IPS DF 4.7 (cell line): Measurements from ENCODE around the gene CATSPERD.

Source experiments
- DNase-seq: peaks from one replicate; pipeline ENCODE4 v3.0.0-alpha.2; 2013; ENCODE audit warnings: low spot score; ENCODE audit errors: extremely low read depth

Gene CATSPERD

DNA sequence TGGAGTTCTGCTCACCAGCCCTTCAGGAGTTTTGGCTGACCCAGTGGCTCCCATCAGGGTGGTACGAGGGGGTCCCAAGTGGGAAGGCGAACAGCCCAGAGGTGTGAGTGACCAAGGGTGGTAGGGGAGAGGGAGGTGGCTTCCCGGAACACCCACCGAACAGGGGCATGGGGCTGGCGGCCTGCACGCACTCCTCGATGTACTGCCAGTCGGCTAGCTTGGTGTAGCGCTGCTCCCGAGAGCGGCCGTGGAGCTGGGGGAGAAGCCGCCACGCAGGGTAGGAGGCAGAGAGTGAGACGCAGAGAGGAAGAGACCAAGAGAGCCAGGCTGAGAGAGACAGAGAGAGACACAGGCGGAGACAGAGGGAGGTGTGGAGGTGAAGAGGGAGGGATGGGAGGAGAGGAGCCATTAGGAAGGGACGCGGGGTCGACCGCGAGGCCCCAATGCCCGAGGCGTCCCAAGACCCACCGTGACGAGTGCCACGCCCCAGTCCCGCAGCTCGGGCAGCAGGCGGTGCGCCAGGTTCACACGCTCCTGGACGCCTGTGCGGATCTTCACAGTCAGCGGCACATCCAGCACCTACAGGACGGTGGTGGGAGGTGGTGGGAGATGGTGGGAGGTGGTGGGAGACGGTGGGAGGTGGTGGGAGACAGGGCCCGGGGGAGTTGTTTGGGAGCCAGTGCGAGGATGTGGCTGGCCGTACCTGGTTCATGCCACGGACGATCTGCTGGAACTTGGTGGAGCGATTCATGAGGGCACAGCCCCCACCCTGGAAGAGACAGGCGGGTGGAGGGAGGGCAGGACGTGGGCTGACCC lies 66.4 kb downstream of the CATSPERD start:
- no peak for DNase-seq

- DNase-seq = no peak
Observed at GRCh38 chr19:5787409-5788182, 67.2 kb downstream of the CATSPERD start.

- DNase-seq = no peak
Observed at GRCh38 chr19:5788422-5788821, 68.0 kb downstream of the CATSPERD start.

DNA sequence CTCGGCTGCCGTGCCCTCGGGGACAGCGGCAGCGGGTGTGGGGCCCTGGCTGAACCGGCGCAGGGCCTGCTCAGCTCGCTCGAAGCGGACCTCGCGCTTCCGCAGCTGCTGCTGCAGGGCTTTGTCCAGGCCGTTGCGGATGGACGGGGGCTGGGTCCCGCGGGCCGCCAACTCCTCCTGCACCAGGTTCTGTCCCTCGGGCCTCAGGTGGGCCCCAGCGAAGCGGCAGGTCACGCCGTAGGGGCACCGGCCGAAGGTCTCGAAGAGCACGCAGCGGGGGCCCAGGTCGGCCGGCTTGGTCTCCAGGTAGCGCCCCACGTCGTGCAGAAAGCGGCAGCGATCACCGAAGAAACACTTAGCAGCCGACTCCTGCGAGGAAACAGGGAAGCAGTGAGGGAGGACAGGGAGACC lies 68.9 kb downstream of the CATSPERD start:
- DNase-seq = no peak

- DNase-seq = no peak
Observed at GRCh38 chr19:5789886-5790558, 69.6 kb downstream of the CATSPERD start.

DNA sequence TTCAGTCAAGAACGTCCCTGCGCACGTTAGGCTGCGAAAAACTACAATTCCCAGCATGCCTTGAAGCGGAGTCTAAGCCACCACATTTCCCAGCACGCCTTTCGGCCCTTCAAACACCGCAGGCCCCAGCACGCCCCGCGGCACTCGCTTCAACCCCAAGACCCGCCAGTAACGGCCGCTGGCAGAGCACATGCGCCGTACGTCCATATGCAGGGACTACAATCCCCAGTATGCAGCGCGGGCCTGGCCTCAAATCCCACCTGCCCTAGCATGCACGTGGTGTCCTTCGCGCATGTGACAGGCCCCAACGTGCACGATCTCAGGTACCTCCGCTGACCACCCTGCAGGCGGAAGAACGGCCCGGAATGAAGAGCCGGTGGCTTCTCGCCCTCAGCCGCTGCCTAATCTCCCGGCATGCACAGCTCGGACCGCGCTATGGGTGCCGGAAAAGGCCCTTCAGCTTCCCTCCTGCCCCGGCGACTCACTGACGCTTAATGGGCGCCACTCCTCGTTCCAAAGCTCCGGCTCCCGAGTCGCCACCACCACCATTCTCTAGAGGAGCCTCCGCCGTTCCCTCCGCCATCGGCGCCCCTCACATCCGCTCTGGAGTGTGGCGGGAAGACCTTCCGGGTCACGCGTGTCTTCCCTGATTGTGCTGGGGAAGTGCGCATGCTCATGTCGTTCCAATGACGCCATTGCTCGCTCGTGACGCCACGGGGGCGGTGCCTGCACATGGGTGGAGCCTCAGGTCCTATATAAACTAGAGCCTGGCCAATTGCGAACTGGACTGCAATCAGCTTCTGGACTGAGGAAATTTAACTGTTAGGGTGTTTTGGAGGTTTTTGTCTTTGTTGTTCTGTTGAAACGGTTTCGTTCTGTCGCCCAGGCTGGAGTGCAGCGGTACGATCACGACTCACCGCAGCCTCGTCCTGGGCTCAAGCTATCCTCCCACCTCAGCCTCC lies 70.4 kb downstream of the CATSPERD start, which contains the start of gene DUS3L:
TSS of gene DUS3L (minus strand) at position 605 of the 962 bp plus-strand sequence. CDS start at position 583, 22 bp downstream.
- peak; percentile 94 for DNase-seq

GRCh38 chr19:5792224-5792623 lies 71.8 kb downstream of the CATSPERD start:
- DNase-seq = no peak

DNA sequence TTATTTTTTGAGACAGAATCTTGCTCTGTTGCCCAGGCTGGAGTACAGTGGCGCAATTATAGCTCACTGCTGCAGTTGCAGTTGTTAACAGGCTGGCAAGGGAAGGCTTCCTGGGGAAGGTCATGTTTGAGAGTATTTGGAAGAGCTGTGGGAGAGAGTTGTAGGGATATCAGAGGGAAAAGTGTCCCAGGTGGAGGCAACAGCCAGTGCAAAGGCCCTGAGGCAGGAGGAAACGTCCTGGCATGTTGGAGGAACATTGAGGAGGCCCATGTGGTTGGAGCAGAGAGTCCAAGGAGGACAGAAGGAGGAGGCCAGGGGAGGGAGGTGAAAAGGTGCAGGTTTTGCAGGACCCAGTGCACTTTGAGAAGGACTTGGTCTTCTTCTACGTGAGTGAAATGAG lies 72.8 kb downstream of the CATSPERD start:
- no peak for DNase-seq

DNA sequence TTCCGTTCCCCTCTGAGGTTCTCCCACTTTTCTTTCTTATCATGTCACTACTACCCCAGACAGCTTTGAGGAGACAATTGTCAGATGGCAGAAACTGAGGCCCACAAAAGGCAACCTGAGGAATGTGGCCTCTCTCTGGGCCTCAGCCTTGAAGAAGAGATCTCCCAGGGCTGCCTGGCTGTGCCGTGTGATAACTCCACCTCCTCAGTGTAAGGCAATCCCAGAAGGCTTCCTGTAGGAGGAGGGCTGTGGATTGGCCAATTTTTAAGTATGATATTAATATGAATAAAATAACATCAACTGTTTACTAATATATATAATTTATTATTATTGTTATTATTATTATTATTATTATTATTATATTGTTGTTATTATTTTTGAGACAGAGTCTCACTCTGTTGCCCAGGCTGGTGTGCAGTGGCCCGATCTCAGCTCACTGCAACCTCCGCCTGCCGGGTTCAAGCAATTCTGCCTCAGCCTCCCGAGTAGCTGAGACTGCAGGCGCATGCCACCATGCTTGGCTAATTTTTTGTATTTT lies 75.0 kb downstream of the CATSPERD start:
- no peak for DNase-seq

GRCh38 chr19:5798244-5798643 lies 77.8 kb downstream of the CATSPERD start:
- no peak for DNase-seq

DNA sequence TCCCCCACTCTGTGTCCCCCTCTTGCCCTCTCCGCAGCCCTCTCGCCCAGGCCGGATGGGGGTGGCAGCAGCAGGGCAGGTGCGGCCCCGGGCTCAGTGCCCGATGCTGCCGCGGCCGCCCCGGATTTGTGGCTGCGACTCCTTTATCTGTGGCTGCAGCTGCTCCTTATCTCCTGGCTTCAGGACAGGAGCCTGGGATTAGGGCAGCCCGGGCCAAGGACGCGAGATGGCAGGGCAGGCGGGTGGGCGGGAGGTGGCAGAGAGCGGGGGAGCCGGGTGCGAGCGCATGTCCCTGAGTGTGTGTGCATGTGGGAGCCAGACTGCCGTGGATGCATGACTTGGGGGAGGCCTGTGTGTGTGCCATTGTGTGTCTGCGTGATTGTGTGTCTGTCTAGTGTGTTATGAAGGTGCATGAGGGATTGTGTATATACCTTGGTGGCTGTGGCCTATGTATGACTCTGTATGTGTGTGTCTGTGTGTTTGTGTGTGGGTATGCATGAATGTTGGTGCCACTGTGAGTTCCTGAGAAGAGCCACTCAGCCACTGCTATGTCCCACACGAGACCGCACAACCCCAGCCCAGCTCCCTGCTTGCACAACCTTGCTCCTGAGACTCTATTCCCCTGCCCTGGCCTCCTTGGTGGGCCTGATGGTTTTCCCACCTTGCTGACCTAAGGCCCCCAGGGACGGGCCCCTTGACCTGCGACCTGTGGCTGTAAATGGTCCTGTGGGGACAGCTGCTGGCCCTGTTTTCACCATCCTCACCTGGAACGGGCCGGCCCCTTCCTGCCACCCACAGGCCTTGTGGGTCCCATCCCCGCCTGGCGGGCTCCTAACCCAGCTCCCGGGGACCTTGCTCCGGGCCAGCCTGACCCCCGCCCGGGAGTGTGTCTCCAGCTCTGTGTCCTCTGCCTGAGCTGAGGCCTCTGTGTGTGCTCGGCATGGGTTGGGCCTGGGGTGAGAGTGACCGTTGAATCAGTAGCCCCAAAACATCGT lies 79.1 kb downstream of the CATSPERD start:
- no peak for DNase-seq

DNA sequence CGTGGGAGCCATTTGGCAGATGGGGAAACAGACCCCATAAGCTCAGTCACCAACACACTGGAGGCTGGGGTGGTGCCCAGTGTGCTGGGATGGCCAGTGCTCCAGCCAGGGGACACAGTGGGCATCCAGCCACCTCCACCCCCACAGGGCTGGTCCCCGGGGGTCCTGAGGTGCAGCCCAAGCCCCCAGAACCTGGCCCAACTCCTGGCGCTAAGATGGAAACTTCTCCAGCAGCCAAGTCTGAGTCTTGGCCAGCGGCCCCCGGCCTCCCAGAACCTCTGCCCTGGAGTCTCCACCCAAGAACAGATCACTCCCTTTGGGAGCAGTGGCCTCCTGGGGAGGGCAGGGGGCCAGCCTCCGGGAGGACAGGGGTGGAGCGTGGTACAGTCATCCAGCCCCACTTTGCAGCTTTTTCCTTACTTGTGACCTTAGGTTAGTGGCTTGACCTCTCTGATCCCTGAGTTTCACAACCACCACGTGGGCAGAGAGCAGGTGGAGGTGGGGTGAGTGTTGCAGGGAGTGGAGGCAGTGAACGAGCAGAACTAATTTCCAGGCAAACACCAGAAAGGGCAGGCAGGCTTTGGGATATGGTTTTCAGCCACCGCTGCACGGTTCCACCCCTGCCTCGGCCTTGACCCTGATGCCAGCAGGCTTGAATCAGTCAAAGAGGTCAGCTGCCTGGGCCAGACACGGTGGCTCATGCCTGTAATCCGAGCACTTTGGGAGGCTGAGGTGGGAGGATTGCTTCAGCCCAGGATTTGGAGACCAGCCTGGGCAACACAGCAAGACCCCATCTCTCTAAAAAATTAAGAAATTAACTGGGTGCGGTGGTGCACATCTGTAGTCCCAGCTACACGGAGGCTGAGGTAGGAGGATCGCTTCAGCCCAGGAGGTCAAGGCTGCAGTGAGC lies 80.2 kb downstream of the CATSPERD start:
- DNase-seq = no peak

GRCh38 chr19:5801796-5802619 lies 81.6 kb downstream of the CATSPERD start:
- no peak for DNase-seq

DNA sequence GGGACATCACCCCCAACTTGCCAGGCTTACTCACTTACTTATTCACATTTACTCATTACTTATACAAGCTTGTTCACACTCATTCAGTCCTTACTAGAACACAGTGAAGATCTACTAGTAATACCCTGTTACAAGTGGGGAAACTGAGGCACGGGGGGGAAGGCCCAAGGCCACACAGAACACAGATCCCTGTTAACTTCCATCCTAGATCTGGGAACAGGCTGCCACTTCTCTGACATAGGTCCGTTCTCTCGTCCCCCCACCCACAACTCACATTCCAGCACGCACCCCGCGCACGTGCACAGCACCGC lies 83.0 kb downstream of the CATSPERD start:
- DNase-seq = no peak

GRCh38 chr19:5803752-5804515 lies 83.5 kb downstream of the CATSPERD start:
- no peak for DNase-seq

DNA sequence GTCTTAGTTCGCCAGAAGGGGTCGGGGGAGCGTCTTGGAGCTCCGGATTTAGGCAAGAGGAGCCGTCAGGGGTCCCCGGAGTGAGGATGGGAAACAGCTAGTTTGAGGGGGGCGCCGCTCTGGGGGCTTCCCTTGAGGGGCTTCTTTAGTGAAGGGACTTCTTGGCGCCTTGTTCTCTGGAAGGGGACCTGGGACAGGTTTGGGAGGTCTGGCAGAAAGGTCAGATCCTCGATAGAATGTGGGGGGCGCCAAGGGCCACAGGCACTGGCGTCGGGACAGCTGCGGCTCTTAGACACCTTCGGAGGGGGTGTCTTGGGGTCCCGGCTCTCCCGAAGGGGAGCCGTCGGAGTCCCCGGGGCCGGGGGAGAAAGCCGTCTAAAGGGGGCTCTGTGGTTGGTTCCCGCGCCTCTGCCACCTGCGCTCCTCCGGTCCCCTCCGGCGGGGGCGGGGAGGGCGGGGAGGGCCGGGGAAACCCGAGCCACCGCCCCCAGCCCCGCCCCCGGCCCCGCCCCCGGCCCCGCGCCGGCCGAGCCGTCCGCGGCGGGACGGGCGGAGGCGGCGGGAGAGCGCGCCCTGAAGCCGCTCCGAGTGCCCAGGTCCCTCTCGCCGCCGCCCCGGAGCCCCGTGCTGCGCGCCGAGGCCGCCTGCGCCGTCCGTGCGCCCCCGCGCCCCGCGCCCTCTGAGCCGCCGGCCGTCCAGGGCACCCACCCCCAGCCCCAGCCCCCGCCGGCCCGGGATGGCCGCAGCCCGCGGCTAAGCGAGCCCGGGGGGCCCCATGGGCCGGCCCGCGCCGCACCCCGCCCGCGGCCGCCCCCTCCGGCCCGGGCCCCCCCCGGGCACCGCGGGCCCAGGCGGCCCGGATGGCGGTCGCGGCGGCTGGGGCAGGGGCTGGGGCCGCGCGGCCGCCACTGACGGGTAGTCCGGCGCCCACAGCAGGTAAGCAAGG lies 84.4 kb downstream of the CATSPERD start, which contains the start of gene NRTN:
TSS of gene NRTN (plus strand) at position 552 of the 946 bp plus-strand sequence. CDS start 19,099 bp downstream, outside the sequence.
- DNase-seq = no peak
